ENCODE results near the gene ACTR2.

GRCh38 chr2:65309699-65310098, 82.1 kb downstream of the ACTR2 start:
- TF ChIP-seq CTCF (IDR thresholded peaks at IDR 0.05): no peak
- TF ChIP-seq POLR2AphosphoS5 (IDR thresholded peaks at IDR 0.05; ENCODE audit: low read depth, low read length): no peak
- TF ChIP-seq REST (IDR thresholded peaks at IDR 0.05; ENCODE audit: insufficient read depth in 1 of 2, low read depth in 2 of 2, low read length in 1 of 2): no peak
- TF ChIP-seq TCF7L2 (IDR thresholded peaks at IDR 0.05; ENCODE audit: low read depth, low read length): no peak
- no peak for TF ChIP-seq SIN3A (IDR thresholded peaks at IDR 0.05; ENCODE audit: borderline replicate concordance, insufficient read depth, low read depth, low read length)
